Measurements from ENCODE around the gene SUMO1.

Gene SUMO1

DNA sequence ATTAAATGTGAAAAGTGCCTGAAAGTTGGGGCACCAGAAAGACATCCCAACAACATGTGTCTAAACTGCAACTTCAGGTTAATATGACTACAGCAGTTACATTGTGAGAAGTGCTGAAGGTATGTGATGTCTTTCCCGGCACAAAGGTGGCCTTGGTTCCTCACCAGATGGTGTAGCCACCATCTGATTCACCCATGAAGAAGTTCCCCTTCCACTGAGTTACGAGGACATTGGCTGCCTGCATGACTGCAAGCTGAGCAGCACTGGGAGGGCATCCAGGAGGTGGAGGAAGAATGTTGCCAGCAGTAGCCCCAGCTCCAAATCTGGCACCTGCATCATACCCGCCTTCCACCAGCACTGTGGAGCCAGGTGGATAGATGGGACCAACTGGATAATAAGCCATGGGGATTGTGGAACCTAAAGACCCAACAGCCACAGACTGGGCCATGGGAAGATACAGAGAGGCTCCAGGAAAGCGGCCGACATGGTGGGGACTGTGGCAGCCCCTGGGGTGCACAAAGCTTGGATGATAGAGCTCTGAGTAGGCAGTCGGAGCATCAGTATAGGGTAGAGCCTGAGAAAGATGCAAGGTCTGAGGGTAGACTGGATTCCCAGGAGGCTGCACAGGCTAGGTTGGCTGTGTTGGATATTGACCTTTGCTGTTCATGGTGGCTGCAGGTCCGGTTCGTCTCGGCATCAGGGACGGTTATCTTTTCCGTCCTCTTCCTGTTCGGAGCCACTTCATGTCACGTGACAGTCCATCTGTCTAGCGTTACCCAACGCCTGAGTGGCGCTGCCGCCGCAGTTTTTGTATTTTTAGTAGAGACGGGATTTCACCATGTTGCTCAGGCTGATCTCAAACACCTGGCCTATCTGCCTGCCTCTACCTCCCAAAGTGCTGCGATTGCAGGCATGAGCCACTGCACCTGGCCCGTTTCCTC lies 36.9 kb downstream of the SUMO1 start:
- DNase-seq (ENCODE audit: low spot score) (no peak), FAIRE-seq (peak; percentile 37)

DNA sequence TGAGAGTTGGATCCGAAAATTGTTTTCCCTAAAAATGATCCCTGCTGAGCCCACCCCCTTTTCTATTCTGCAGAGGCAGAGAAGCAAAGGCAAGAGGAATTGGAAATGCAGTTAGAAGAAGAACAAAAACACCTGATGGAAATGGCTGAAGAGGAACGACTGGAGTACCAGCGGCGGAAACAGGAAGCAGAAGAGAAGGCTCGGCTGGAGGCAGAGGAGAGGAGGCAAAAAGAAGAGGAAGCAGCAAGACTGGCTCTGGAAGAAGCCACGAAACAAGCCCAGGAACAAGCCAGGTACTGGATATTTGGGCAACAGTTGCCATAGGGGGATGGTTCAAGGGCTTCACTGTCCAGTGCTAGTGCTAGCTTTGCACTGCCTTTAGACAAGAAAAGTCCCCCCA lies 41.7 kb downstream of the SUMO1 start:
- DNase-seq (ENCODE audit: low spot score): no peak
- FAIRE-seq: no peak

DNA sequence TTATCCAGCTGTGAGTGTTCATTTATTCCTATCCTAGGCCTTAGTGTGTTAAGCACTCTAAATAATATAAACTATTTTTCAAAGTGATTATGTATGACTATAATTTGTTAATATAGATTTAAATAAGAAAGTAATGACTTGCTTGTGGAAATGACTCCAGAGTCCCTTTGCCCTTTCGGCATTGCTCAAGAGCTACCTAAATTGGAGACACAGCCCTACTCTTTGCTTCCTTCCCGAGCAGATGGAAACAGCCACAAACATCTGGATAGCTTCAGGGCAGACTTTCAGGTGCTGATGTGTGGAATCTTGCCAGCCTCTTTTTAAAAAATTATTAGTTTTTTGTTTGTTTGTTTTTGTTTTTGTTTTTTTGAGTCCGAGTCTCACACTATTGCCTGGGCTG lies 44.0 kb downstream of the SUMO1 start:
- FAIRE-seq: no peak
- DNase-seq (ENCODE audit: low spot score): no peak

DNA sequence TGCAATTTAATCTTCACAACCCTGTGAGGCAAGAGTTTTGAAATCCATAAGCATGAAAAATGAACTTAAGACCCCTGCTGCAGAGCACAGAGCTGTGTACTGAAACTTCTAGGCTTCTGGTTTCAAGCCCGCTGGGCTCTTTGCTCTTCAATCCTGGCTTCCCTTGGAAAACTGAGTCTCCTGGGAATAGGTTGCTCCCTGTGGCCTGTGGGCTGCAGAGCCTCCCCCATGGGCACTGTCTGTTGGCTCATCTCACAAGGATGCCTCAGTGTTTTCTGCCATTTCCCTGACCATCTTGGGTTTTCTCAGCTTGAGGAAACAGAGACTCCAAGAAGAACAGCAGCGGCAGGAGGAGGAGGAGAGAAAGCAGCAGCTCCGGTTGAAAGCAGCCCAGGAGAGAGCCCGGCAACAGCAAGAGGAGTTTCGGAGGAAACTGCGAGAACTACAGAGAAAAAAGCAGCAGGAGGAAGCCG lies 44.5 kb downstream of the SUMO1 start:
- FAIRE-seq (no peak), DNase-seq (ENCODE audit: low spot score) (no peak)

DNA sequence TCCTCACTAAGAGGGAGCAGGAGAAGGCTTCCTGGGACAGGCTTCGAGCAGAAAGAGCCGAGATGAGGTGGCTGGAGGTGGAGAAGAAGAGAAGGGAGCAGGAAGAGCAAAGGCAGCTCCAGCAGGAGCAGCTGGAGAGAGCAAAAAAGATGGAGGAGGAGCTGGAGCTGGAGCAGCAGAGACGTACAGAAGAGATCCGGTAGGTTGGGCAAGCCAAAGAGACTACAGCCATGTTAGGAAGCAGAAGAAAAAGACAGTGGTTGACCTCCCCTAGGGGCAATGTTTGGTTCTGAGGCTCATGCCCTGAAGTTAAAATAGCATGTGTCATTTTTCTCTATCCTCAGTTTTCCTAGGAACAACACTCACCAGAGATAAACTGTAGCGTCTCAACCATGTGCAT lies 45.1 kb downstream of the SUMO1 start:
- FAIRE-seq (no peak), DNase-seq (ENCODE audit: low spot score) (no peak)

DNA sequence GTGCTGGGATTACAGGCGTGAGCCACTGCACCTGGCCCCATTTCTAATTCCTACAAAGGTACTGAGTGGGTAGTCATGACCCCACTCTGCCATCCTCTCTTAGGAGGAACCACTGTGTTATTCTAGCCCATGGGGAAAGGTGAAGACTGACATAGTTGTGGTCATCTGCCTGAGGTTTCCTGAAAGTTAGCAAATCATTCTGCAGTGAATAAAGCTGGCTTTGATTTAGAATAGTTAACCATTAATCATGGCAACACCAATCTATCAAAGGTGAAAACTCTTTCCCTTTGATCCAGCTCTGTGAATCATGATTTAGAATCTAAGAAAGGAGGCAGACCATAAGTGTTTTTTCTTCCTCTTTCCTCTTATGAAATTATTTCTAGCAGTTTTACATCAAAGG lies 50.8 kb downstream of the SUMO1 start:
- DNase-seq (ENCODE audit: low spot score) (no peak), FAIRE-seq (no peak)

DNA sequence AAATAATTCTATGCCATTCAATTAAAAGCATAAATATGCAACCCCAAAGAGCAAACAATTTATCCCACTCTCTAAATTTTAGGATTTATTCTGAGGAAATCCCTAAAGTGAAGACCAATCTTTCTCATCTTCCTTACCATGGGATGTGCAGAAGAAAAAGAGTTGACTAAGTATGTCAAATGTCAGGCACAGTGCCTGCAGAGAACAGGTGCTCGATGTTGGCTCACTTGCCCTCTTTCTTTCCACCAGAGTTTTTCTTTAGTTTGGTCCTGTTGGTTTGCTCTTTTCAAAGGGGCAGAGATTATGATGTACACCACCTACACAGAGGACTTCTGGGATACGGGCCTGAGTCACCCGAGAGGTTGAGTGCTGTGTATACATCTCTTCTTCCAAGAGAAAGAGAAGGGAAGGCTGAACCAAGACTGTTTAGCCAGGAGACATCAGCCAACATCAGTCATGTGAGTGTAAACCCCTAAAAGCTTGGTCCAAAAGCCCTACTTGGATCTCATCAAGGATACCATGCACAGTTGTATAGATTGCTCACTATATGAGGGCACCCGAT lies 51.7 kb downstream of the SUMO1 start:
- FAIRE-seq (no peak), DNase-seq (ENCODE audit: low spot score) (no peak)

DNA sequence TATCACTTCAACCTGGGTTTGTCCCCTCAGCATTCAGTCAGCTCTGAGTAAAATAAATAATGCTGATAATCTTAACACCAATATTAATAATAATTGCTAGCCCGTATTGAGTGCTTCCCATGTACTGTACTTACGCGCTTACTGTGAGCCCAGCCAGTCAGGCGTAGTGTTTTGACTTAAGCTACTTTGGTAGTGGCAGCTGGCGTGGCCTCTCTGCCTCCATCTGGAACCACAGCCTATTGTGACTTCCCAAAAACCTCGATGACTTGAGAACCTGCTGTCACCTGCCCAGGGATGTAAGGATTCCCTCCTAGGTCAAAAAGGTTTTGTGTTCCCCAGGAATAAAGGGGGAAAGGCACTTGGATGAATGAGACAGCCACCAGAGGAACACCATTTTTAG lies 53.2 kb downstream of the SUMO1 start:
- FAIRE-seq (no peak), DNase-seq (ENCODE audit: low spot score) (no peak)

DNA sequence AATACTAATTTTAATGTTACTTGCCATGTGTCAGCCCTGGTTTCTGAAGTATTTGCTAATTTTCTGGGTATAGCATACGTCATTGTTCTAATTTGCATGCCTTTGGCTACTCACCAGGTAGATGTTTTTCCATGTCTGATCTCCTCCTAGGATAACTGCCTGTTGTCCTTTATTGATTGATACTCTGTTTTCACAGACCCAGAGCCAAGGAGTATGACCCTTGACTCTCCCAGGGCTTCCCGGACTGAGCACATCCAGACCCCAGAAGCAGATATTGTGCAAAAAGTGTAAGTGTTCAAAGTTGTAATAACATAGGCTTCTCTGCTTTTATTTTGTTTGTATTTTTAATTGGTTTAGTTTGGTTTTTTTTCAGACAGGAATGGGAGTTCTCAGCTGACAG lies 53.8 kb downstream of the SUMO1 start:
- DNase-seq (ENCODE audit: low spot score): no peak
- FAIRE-seq: no peak

DNA sequence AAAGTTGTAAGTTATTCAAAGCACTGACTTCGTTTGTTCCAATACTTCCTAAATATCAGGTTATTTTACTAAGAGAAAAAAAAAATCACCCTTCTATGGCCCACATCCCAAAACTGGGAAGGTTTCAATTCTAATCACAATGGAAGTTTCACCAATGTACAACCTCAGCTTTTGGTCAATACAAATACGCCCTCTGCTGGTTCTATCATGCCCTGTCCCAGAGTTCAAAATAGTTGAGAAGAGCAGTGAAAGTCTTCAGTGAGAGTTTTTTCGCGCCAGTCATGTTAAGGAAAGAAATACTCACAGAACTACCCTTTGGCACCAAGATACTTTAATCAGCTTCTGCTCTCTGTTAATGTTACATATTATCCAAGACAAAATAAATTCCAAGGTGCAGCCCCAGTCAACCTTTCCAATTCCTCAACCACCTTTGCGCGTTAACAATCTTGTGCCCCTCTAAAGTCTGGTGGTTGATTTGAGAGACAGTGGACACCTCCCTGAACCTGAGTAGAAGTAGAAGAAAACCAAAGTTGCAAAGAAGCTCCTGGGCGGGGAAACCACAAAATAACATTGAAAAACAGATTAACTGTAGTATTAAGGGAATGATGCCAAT lies 59.9 kb downstream of the SUMO1 start:
- no peak for FAIRE-seq
- DNase-seq (ENCODE audit: low spot score): peak; percentile 58

DNA sequence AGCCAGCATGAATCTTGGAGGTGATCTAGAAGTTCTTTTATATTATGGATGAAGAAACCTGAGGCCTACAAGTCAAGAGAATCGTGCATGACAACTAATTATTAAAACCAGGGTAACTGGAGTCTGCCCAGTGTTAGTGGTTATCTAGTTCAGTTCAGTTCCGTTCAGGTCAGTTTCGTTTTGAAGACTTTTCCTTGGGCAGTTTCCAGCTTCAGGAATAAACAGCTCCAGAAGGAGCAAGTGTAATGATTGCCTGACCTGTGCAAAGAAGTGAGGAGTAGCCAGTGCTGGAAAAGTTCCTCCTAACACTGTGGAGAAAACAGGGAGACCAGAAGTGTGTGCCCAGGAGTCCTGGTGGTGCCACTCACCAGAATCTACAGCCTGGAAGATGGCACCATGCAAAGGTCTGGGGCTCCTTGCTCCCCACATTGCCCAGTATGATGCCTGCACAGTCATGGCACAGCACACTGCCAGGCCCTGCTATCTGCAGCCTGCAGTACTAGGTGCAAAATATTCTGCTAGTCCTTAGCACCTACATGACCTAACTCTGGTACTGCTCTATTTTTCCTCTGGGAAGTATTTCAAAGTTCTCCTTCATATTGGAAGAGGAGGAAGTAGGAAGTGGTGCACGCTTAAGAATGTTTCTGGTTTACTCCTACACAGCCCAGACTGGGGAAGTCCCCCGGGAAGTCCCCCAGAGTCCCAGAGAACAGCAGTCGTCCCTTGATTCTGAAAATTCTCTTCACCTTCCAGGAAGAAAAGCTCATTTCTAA lies 65.8 kb downstream of the SUMO1 start:
- FAIRE-seq (no peak), DNase-seq (ENCODE audit: low spot score) (no peak)

DNA sequence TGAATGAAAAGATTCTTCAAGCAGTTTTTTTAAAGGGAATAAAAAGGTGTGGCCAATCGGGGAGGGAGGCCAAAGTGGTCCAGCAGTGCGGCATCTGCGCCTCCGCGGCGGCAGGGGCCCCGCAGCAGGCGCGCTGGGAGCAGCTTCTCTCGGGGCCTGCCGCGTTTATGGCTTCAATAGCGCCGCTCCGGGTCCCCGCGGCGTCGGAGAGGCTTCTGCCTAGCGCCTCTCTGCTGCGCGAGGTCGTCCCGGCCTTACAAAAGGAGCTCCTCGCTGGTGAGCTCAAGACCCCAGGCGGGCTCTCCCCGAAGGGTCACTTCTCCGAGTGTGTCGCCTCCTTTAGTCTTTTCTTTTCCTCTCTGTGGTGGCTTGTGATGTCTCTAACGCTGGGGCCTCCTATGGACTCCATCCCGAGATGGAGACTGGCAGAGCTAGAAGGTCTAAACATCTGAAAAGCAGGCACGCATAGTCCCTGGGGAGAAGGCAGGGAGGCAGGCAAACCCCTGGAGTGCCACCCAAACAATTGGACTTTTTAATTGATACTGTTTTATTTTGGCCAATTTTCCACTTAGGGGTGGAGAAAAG lies 67.1 kb downstream of the SUMO1 start:
- FAIRE-seq (no peak), DNase-seq (ENCODE audit: low spot score) (no peak)

DNA sequence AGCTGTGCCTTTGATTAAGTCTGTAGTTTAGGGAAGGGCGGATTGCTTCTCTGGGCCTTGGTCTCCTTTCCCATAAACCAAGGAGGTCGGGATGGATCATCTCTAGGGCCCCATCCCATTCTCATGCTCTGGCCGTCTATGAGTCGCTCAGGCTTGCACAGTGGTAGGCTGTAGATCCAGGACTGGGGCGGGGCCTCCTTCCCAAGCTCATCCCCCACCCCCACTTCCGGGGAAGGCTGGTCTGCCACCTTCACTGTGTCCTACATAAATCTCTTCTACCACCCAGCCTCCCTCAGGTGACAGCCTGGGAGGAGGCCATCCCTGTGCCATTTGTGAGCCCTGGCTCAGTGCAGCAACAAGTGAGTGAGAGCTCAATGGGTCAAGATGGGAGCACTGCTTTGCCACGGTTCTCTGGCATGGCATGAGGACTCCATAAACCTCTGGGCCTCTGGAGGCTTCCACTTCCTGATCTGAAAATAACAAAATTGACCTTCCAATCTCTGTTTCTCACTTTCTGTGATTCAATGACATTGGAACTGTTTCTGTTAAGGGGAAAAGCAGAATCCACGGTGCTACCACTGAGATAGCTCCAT lies 68.5 kb downstream of the SUMO1 start:
- no peak for FAIRE-seq
- no peak for DNase-seq (ENCODE audit: low spot score)

DNA sequence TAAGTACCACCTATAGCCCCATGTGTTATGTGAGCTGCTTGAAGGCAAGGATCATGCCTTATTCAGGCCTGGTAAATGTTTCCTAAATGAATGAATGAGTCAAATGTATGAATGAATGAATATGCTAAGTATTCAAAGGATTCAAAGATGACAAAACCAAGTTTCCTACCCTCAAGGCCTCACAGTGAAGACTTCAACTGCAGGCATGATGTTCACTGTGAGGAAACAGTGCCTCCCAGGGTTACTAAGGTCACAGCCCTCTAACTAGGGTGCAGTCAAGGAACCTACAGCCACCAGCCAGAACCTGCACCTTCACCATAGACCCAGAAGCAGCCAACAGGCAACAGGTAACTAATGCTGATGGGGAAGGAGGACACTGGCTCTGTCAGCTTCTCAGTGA lies 69.3 kb downstream of the SUMO1 start:
- no peak for DNase-seq (ENCODE audit: low spot score)
- FAIRE-seq: no peak

DNA sequence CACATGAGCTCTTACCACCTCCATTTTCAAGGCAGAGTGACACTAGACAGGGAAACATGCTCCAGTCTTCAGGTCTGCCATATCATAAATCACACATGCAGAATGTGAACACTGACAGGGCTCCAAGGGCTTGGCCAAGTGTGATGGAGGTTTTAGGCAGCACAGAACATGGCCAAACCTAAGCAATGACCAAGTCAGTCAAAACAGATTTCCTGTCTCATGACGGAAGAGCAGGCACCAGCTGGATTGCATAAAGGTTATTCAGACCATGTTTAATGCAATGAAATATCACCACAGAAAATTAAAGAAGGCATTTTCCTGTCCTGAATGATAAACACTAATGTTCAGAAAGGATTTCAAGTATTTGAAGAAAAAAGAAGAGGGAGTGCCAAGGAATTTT lies 72.5 kb downstream of the SUMO1 start:
- FAIRE-seq: peak; percentile 5
- no peak for DNase-seq (ENCODE audit: low spot score)

DNA sequence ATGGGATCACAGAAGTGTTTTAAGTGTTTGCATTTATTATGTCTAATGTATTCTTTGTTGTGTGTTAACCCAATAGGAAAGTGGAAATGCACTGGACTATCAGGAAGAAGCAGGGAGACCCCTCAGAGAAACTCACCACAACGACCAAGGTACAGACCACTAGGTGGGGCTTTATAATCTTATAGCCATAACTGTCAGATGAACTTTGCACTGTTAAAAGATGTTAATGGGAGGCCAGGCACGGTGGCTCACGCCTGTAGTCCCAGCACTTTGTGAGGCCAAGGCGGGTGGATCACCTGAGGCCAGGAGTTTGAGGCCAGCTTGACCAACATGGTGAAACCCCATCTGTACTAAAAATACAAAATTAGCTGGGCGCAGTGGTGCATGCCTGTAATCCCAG lies 73.2 kb downstream of the SUMO1 start:
- DNase-seq (ENCODE audit: low spot score) (no peak), FAIRE-seq (no peak)

DNA sequence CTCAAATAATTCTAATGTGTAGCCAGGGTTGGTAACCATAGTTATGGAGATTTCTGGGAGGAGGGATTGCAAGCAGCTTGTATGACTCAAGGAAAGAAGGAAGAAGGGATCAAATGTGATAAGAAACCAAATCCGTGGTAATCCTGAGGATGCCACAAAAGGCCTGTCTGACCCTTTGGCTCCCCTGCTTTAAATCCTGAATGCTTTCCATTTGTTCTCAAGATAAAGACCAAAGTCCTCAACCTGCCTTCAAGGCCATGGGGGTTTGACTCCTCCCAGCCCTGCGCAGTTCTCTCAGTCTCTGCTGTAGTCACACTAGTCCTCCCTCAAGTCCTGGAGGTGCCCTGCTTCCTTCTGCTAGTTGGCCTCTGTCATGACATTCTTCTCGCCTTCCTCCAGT lies 74.0 kb downstream of the SUMO1 start:
- no peak for DNase-seq (ENCODE audit: low spot score)
- no peak for FAIRE-seq

DNA sequence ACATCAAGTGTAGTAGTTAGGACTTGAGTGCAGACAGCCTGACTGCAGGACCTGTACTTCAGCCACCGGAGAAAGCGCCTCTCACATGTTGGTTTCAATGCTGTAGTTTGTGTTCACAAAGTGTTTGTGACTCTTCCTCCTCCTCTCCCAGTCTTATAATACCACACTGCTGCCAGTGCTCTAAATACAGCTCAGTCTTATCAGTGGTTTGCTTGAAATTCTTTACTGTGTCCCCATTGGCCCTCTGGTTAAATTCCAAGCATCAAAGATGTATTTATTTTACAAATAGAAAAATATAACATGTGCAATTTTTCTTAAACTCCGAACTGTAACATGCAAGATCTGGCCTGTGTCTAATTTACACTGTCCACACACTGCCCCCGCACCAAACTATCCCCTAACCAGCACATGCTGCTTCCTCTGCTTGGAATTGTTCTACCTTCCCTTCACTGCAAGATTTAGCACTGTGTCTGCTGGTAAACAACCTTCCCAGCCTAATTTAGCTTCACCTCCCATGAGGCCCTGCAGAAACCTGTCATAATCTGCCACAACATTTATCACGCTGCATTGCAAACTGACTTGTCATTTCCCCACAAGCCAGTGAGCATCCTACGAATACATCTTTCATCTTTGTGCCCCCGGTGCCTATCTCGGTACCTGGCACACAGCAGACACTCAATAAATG lies 77.1 kb downstream of the SUMO1 start:
- FAIRE-seq (peak; percentile 56), DNase-seq (ENCODE audit: low spot score) (no peak)

DNA sequence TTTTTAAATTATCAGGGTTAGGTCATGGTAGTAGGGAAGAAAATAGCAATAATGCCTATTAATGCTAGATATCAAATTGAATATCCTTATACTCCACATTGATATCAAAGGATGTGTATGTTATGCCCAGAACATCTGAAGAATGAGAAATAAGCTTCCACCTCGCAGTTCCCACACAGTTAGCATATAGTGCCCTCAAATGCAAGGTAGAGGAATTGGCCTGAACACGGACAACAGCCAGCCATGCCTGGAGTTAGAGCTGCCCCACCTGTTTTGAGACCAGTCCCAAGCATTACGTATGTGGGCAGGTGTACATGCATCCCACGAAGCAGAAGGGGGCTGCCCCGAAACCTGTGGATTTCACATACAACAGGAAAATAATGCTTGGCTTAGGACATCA lies 79.6 kb downstream of the SUMO1 start:
- no peak for DNase-seq (ENCODE audit: low spot score)
- no peak for FAIRE-seq

DNA sequence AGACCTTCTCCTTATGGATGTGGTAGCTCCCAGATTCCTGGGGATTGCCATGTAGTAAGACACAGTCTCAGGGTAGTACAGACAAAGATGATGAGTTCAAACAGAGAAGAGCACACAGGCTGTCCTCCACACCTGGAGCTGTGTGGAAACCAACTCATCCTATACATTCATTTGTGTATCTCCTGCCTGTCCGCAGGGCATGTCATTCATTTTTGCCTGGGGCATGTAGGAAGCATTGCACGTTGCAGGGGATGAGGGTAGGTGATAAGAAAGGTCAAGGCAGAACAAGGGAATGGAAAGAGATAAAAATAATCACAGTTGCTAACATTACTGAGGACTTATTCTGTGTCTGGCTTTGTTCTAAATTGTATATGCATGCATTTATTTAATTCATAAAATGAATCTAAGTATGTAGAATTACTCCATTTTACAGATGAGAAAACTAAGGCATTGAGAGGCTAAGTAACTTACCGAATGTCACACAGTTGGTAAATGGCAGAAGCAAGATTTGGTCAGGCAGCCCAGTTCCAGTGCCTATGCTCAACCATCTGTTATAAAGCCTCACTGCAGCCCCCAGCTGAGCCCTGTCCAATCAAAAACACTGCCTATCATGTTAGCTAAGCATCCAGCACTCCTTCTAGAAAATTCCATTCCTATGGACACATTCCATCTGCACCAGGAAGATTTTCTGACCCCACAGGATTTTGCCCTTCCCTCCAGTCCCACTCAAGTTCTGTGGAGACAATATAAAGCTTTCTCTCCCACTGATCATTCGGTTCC lies 81.0 kb downstream of the SUMO1 start:
- DNase-seq (ENCODE audit: low spot score): no peak
- no peak for FAIRE-seq
